NCI-H1105 (cell line): ENCODE results near the gene PROSER2.

ENCODE experiments used
- DNase-seq: peaks from one replicate; lab custom pipeline; 2025; lab: John Stamatoyannopoulos, UW

PROSER2 gene

GRCh38 chr10:11869219-11869618, 46.1 kb downstream of the PROSER2 start:
- no peak for DNase-seq

GRCh38 chr10:11869743-11870460, 46.7 kb downstream of the PROSER2 start:
- DNase-seq, result no peak

DNA sequence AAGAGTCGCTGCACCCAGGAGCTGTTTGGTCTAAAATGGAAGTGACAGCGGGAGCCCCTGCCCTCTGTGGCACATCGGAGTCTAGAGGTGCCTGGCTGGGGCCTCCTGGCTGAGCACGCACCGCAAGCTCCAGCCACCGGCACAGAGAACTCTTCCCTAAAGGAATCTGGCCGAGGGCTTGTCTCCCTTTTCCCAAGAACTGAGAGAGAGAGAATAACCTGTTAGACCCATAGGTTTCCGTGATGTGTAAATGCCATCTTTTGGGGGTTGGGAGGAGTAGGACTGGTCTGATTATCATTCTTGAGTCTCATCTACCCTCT, 47.3 kb downstream of the PROSER2 start:
- DNase-seq, result no peak

DNA sequence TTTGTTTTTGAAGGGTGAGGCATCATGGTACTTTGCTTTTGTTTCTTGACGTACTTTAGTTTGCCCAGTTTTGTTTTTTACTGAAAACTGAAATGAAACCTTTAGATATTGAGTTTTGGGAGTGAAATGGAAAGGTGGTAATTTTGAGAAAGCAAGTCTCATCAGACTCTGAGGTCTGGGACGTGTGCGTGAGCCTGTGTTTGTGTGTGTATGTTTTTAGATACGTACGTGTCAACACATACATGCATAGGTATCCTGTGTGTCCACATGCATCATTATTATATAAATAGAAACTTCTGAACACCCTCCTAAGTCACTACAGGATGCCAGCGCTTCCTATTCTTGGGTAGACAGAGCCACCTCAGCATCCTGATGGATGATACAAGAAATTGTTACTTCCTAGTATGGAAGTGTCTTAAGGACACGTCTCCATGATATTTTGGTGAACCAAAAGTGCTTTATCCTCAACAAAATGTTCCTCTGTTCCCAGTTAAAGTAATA, 47.8 kb downstream of the PROSER2 start:
- no peak for DNase-seq

- DNase-seq, result no peak
Measured at GRCh38 chr10:11871466-11871865, 48.3 kb downstream of the PROSER2 start.

DNA sequence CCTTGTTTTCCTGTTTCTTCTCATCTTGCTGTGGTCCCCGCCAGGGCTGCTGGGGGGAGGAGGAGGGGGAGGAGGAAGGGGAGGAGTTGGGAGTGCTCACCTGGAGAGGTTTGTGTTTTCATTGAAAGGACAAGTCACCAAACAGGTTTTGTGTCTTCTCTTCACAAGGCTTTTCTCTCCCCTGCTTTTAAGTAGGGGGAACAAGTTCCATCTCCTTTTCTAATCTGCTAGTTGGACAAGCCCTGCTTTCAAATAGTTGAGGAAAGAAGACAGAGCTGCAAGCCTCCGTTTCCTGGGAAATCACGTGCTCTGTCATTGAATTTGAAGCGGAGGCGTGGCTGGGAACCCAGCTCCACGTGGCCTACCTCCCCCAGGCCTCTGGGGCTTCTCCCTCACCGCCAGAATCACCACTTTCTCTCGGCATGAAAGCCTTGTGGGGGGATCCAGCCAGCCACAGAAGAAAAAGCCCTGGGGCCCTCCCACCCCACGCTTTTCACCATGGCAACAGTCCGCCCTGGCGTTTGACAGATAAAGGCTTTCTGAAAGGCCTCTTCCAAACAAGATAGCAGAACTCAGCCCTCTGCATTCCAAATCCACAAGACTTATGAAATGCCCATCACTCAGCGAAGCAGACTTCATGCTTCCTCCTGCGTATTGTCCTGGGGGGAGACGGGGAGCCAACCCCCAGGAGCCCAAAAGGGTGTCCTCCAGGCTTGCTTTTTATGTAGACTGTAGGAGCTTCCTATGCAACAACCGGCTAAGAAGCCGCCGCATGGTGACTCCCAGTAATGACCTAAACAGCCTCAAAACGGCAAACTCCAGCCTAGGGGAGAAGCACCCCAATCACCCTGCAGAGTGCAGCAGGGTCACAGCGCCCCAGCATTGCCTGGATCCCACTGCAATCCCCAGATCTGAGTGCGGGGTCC, 51.7 kb downstream of the PROSER2 start:
- no peak for DNase-seq

GRCh38 chr10:11875494-11876281, 52.5 kb downstream of the PROSER2 start:
- DNase-seq, result no peak

DNA sequence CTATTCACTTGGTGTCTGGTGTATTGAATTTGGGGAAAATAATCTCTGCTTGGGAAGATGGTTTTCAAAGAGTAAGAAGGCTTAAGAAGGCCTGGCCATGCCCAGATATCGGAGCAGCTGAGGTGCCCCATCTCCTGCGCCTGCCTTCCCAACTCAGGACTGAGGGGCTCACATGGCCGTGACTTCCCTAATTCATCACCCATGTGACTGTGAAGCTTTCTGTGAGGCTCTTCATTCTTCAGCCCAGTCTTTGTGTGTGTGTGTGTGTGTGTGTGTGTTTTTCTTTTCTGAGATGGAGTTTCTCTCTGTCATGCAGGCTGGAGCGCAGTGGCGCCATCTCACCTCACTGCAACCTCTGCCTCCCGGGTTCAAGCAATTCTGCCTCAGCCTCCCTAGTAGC, 53.2 kb downstream of the PROSER2 start:
- DNase-seq, result no peak

DNA sequence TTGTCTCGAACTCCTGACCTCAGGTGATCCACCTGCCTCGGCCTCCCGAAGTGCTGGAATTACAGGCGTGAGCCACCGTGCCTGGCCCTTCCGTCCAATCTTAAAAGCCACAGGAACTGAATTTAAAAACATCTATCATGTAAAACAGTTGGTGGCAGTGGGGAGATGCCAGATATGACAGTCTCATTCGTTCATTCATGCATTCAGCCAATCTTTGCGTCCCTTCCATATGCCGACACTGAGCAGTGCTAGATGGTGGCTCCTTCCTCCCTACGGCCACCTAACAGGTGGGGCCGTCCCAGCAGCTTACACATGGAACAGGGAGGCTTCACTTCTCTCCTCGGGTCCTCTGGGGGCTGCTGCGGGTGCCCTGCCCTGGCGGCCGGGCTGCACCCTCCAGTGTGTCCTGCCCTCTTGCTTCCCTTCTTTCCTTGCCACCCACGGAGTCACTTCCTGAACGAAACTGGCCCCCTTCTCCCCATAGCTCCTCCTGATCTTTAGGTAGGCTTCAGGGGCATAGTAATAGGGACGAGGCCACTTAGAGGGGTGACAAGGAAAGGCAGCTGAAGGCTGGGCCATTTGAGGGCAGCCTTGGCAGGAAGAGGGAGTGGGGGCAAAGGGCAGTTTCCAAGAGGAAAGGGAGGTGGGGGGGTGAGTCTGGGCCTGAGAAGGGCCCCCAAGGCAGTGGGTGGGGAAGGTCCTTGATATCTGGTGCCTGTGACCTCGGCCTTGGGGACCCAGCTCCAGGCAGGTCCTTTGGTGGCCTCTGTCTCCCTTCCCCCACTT, 53.8 kb downstream of the PROSER2 start:
- DNase-seq, result no peak

DNA sequence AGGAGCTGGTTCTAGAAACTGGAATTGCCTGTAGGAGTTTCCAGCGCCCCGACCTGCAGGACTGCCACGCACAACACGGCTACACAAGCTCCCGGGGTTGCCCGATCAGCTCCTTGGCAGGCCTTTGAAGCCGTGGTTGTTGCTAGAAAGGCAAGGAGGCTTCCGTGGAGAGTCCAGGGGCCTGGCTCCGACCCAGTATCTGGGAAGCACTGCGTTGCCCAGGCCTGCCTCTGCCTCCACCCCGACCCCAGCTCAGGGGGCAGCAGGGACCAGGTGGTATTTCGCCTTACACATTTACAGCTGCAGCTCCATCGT, 54.4 kb downstream of the PROSER2 start:
- no peak for DNase-seq

DNA sequence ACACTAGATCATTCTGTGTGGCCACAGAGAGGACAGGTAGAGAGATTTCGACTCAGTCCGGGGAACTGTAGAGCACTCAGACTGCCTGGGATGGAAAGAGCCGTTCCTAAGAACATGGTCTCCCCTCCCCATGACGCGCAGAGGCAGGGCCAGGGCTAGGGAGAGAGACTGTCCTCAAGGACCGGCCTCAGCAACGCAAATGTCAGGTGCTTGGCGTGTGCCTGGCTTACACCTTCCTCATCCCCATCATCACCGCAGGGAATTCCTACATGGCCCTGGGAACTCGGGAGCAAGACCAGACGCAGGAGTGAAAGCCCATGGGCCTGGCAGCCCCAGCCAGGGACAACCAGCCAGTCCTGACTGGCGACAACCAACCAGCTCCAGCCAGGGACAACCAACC, 55.6 kb downstream of the PROSER2 start:
- no peak for DNase-seq

GRCh38 chr10:11879387-11880094, 56.4 kb downstream of the PROSER2 start:
- DNase-seq, result no peak

GRCh38 chr10:11880151-11881029, 57.2 kb downstream of the PROSER2 start:
- no peak for DNase-seq

DNA sequence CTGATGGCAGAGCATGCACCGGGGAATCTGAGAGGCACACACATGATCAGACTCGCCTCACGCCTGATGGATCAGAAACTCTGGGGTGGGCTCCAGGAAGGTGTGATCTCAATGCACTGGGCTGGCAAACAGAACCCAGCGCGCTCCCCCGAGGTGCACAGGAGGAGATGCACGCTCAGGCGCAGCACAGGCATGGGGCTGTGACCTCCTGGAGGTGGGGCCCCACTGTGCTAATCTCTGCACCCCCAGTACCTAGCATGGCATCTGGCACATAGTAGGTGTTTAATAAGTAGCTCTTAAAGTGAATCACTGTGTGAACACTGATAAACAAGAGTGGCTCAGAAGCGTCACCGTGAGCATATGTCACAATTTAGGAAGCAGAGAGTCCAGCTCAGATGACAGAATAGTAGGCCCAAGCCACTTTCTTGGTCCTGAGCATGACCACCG, 57.9 kb downstream of the PROSER2 start:
- DNase-seq, result no peak

GRCh38 chr10:11881477-11882417, 58.6 kb downstream of the PROSER2 start:
- no peak for DNase-seq

GRCh38 chr10:11882646-11883375, 59.7 kb downstream of the PROSER2 start:
- no peak for DNase-seq

GRCh38 chr10:11884706-11885423, 61.7 kb downstream of the PROSER2 start:
- DNase-seq, result no peak
